KMS-11 (cell line): ENCODE measurements around the gene CDK9.

ENCODE experiments used
- H2AFZ ChIP-seq: fragments of 200-600 bp; sonication (generic); 2 replicates; pipeline ENCODE4 v1.6.1; 2016; ENCODE audit warnings: antibody characterized with exemption, mixed run types, low read depth
- H3K27ac ChIP-seq: fragments of 200-600 bp; sonication (generic); 2 replicates; pipeline ENCODE4 v1.6.1; 2016; ENCODE audit warnings: mild to moderate bottlenecking, mixed run types
- H3K27me3 ChIP-seq: fragments of 200-600 bp; sonication (generic); 2 replicates; pipeline ENCODE4 v1.6.1; 2017; ENCODE audit warnings: mild to moderate bottlenecking, low read depth, mixed run types, moderate library complexity; ENCODE audit not compliant: insufficient read depth
- H3K36me3 ChIP-seq: fragments of 200-600 bp; sonication (generic); 2 replicates; pipeline ENCODE4 v1.6.1; 2017; ENCODE audit warnings: mild to moderate bottlenecking, mixed run types; ENCODE audit not compliant: insufficient read depth
- H3K4me1 ChIP-seq: fragments of 200-600 bp; sonication (generic); 2 replicates; pipeline ENCODE4 v1.6.1; 2016; ENCODE audit warnings: mild to moderate bottlenecking, low read depth, mixed run types; ENCODE audit not compliant: poor library complexity, severe bottlenecking
- H3K4me2 ChIP-seq: fragments of 200-600 bp; sonication (generic); 2 replicates; pipeline ENCODE4 v1.7.0; 2016; ENCODE audit warnings: mild to moderate bottlenecking, mixed run types
- H3K4me3 ChIP-seq: fragments of 200-600 bp; sonication (generic); IDR thresholded peaks from 2 replicates; pipeline ENCODE4 v1.6.1; 2017; ENCODE audit warnings: low read depth, low read length, mixed read lengths; ENCODE audit not compliant: insufficient read depth
- H3K79me2 ChIP-seq: fragments of 200-600 bp; sonication (generic); 2 replicates; pipeline ENCODE4 v1.6.1; 2016; ENCODE audit warnings: low read depth, mixed run types; ENCODE audit not compliant: insufficient read depth
- H3K9ac ChIP-seq: fragments of 200-600 bp; sonication (generic); 2 replicates; pipeline ENCODE4 v1.6.1; 2016; ENCODE audit warnings: mild to moderate bottlenecking, mixed run types
- H4K20me1 ChIP-seq: fragments of 200-600 bp; sonication (generic); 2 replicates; pipeline ENCODE4 v1.6.1; 2016; ENCODE audit warnings: mild to moderate bottlenecking, mixed run types; ENCODE audit not compliant: insufficient read depth
- TF ChIP-seq, protein P1 (sequence below): fragments of 200-600 bp; sonication (generic); conservative IDR thresholded peaks from 2 replicates; pipeline ENCODE4 v1.6.1; 2017; ENCODE audit warnings: low read depth, mild to moderate bottlenecking, antibody characterized with exemption, low read length, moderate library complexity, mixed read lengths

Gene CDK9

DNA sequence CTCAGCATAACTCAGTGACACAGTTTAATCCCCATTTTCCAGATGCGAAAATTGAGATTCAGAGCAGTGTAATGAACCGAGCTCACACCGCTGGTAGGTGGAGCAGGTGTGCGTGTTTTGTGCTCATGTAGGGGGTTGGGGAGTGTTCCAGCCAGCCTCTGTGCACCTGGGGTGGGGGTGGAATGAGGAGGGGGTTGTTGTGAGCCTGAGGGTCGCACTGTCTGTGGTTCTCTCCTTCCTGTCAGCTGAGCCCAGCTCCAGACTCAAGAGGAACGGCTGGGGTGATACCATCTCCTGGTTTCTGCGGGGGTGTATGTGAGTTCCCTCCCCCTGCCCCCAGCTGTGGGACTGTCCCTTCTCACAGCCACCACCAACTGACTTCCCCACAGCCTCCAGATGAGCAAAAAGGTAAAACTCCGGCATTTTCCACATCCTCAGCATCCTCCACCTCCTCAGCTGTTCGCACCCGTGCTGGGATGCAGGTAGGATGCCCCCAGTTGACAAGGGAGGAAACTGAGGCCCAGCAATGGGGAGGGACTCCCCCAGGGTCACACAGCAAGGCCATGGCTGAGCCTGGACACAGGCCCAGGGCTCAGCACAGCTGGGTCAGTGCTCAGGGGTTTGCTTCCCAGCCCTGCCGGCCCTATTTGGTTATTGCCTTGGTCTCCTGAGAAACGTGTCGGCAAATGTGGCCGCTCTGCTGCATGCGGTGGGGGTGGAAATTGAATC, 9.5 kb upstream of the CDK9 start:
- no peaks in the 10 kb centered on the region for H3K36me3 ChIP-seq
- H4K20me1 ChIP-seq: no peaks in the 10 kb centered on the region
- H2AFZ ChIP-seq: peak overlapping the region; percentile 46; the same call in 1 of the 2 replicates
- H3K4me3 ChIP-seq: no peak overlapping the region
- H3K27ac ChIP-seq: peak overlapping the region; percentile 98
- H3K79me2 ChIP-seq: peaks cover 31% of the 10 kb centered on the region
- H3K4me2 ChIP-seq: peak overlapping the region; percentile 98
- no peaks in the 10 kb centered on the region for H3K27me3 ChIP-seq
- peaks cover 83% of the 10 kb centered on the region for H3K4me1 ChIP-seq
- H3K9ac ChIP-seq: peak overlapping the region; percentile 85
- TF ChIP-seq, protein P1, sequence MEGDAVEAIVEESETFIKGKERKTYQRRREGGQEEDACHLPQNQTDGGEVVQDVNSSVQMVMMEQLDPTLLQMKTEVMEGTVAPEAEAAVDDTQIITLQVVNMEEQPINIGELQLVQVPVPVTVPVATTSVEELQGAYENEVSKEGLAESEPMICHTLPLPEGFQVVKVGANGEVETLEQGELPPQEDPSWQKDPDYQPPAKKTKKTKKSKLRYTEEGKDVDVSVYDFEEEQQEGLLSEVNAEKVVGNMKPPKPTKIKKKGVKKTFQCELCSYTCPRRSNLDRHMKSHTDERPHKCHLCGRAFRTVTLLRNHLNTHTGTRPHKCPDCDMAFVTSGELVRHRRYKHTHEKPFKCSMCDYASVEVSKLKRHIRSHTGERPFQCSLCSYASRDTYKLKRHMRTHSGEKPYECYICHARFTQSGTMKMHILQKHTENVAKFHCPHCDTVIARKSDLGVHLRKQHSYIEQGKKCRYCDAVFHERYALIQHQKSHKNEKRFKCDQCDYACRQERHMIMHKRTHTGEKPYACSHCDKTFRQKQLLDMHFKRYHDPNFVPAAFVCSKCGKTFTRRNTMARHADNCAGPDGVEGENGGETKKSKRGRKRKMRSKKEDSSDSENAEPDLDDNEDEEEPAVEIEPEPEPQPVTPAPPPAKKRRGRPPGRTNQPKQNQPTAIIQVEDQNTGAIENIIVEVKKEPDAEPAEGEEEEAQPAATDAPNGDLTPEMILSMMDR: no peak

DNA sequence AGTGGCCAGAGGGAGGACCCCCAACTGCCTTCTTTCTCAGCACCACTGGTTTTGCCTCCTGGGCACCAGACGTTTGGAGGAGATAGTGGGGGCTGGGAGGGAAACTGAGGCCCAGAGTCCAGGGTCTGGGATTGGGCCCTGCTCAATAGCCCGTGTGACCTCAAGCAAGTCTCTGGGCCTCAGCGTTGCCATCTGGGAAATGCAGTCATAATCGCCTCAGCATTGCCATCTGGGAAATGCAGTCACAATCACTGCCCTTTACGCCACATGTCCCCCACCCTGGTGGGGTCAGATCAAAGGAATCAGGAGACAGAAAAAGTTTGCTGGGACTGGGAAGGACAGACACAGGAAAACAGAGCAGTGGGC, 8.9 kb upstream of the CDK9 start:
- TF ChIP-seq, protein P1: no peak
- no peak overlapping the region for H3K4me3 ChIP-seq
- H4K20me1 ChIP-seq: no peaks in the 10 kb centered on the region
- peaks cover 78% of the 10 kb centered on the region for H3K4me1 ChIP-seq
- peak overlapping the region; percentile 98 for H3K27ac ChIP-seq
- H3K27me3 ChIP-seq: no peaks in the 10 kb centered on the region
- peak overlapping the region; percentile 98 for H3K4me2 ChIP-seq
- H2AFZ ChIP-seq: peak overlapping the region; percentile 46; the same call in 1 of the 2 replicates
- H3K9ac ChIP-seq: peak overlapping the region; percentile 85
- peaks cover 31% of the 10 kb centered on the region for H3K79me2 ChIP-seq
- H3K36me3 ChIP-seq: no peaks in the 10 kb centered on the region

DNA sequence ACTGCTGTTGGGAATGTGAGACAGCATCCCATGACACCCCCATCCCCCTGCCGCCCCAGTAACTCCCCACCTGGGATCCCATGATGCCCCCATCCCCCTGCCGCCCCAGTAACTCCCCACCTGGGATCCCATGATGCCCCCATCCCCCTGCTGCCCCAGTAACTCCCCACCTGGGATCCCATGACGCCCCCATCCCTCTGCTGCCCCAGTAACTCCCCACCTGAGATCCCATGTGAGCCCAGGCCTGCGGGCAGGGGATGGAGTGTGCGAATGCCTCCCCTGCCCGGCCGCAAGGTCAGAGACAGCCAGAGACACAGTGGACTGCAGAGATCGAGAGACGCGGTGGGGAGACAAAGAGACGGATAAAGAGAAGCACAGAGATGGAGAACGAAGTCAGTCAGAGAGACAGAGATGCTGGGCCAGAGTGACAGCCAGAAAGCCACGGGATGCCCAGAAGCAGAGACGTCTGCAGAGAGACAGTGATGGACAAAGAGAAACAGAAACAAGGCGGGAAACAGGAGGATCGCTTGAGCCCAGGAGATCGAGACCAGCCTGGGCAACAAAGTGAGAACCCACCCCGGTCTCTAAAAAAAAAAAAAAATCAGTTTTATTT, 8.4 kb upstream of the CDK9 start:
- peak overlapping the region; percentile 85 for H3K9ac ChIP-seq
- H3K79me2 ChIP-seq: peaks cover 31% of the 10 kb centered on the region
- peak overlapping the region; percentile 98 for H3K4me2 ChIP-seq
- TF ChIP-seq, protein P1: no peak
- no peaks in the 10 kb centered on the region for H3K27me3 ChIP-seq
- H3K4me3 ChIP-seq: no peak overlapping the region
- H3K4me1 ChIP-seq: peaks cover 72% of the 10 kb centered on the region
- no peaks in the 10 kb centered on the region for H4K20me1 ChIP-seq
- no peaks in the 10 kb centered on the region for H3K36me3 ChIP-seq
- peak overlapping the region; percentile 98 for H3K27ac ChIP-seq
- H2AFZ ChIP-seq: no peak overlapping the region

DNA sequence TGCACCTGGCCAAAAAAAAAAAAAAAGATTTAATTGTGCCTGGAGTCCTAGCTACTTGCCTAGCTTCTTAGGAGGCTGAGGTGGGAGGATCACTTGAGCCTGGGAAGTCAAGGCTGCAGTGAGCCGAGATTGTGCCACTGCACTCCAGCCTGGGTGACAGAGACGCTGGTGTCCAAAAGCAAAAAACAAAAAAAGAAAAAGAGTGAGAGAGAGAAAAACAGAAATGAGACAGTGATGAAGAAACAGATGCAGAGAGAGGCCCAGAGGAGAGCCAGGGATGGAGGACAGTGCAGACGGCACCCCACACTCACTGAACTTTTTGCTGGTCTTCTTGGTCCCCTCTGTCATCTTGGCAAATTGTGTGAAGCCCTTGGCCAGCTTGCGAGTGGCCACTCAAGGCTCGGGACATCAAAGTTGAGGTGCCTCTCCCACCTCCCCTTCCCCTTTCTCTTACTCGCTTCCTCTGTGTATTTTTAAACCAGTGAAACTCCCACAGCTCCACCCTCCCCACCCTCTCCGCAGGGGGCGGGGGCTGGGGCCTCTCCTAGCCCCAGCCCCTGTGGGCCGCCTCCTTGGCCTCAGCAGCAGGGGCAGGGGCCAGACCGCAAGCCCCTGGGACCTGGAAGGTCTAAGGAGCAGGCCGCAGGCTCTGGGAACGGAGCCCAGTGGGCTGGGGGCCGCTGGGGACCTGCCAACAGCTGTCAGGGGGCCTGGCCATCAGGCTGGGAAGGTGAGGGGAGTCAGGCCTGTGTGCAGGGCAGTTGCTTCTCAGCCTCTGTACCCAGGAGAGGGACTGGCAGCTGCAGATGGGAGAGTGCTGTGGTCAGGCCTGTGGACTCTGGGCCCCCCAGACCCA, 7.3 kb upstream of the CDK9 start, which contains the start of gene SH2D3C:
TSS of gene SH2D3C (minus strand) at position 387 of the 856 bp plus-strand sequence. CDS start at position 348, 39 bp downstream.
- peaks cover 62% of the 10 kb centered on the region for H3K4me1 ChIP-seq
- H3K27me3 ChIP-seq: no peaks in the 10 kb centered on the region
- no peaks in the 10 kb centered on the region for H3K36me3 ChIP-seq
- H4K20me1 ChIP-seq: no peaks in the 10 kb centered on the region
- H3K79me2 ChIP-seq: peaks cover 31% of the 10 kb centered on the region
- H3K9ac ChIP-seq: peak within 1 kb of the TSS; percentile 85
- H3K27ac ChIP-seq: peak within 1 kb of the TSS; percentile 98
- H2AFZ ChIP-seq: peak within 1 kb of the TSS; percentile 29; the same call in 1 of the 2 replicates
- H3K4me3 ChIP-seq: no peak within 1 kb of the TSS
- TF ChIP-seq, protein P1: no peak
- H3K4me2 ChIP-seq: peak within 1 kb of the TSS; percentile 98
